ENCODE results near the gene GNG4.
"Not testable (repeated sequence)": the region's sequence is repeated elsewhere in the genome, so short reads cannot be mapped to it uniquely, and the experiment has no call there.

GNG4 gene

DNA sequence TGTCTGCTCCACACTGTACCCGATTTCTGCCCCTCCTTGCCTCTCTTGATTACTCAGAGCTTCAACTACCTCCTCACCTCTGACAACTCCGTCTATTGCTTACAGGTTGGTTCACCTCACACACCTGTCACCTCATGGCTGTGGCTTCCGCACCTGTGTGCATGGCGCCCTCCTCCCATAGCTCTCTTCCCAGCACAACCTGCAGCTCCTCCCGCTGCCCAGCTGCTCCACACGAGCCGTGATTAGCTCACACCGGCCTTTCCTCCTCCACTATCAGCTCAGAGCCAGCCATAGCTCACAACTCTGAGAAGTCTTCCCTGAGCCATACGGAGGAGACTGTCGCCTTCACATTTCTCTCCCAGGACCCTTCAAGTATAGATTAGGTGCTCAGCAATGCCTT is 67.5 kb downstream of the GNG4 start:
- in situ Hi-C loops (cut with HindIII; ENCODE audit: low pct_ligation_motif_present, low sequenced_read_pairs), result no loop called here

DNA sequence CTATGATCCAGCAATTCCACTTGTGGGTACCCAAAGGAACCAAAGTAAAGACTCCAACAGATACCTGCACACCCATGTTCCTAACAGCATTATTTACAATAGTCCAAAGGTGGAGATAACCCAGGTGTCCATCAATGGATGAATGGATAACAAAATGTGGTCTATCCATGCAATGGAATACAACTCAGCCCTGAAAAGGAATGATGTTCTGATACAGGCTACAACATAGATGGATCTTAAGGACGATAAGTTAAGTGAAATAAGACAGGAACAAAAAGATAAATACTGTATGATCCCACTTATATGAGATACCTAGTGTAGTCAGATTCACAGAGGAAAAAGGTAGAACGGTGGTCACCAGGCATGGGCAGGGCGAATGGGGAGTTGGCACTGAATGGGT is 69.7 kb downstream of the GNG4 start:
- in situ Hi-C loops (cut with HindIII; ENCODE audit: low pct_ligation_motif_present, low sequenced_read_pairs), result no loop called here
- Histone ChIP-seq H3K4me3 (ENCODE audit: low read depth, low read length) (no peak overlapping the region), H3K27ac (no peak overlapping the region), H3K27me3 (replicated peaks) (no peaks in the 10 kb centered on the region), H3K36me3 (replicated peaks) (no peaks in the 10 kb centered on the region)
- TF ChIP-seq, protein P1, sequence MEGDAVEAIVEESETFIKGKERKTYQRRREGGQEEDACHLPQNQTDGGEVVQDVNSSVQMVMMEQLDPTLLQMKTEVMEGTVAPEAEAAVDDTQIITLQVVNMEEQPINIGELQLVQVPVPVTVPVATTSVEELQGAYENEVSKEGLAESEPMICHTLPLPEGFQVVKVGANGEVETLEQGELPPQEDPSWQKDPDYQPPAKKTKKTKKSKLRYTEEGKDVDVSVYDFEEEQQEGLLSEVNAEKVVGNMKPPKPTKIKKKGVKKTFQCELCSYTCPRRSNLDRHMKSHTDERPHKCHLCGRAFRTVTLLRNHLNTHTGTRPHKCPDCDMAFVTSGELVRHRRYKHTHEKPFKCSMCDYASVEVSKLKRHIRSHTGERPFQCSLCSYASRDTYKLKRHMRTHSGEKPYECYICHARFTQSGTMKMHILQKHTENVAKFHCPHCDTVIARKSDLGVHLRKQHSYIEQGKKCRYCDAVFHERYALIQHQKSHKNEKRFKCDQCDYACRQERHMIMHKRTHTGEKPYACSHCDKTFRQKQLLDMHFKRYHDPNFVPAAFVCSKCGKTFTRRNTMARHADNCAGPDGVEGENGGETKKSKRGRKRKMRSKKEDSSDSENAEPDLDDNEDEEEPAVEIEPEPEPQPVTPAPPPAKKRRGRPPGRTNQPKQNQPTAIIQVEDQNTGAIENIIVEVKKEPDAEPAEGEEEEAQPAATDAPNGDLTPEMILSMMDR (IDR thresholded peaks at IDR 0.05; ENCODE audit: low read depth, low read length, missing control alignments), result no peak
- DNase-seq, result no peak

More for the DNA sequence above, 67.5 kb downstream of the GNG4 start:
- no peak for DNase-seq
- no peak overlapping the region for H3K27ac ChIP-seq
- TF ChIP-seq, protein P1 (IDR thresholded peaks at IDR 0.05; ENCODE audit: low read depth, low read length, missing control alignments), result no peak
- no peaks in the 10 kb centered on the region for H3K36me3 ChIP-seq (replicated peaks)
- H3K27me3 ChIP-seq (replicated peaks), result no peaks in the 10 kb centered on the region
- H3K4me3 ChIP-seq (ENCODE audit: low read depth, low read length), result no peak overlapping the region

DNA sequence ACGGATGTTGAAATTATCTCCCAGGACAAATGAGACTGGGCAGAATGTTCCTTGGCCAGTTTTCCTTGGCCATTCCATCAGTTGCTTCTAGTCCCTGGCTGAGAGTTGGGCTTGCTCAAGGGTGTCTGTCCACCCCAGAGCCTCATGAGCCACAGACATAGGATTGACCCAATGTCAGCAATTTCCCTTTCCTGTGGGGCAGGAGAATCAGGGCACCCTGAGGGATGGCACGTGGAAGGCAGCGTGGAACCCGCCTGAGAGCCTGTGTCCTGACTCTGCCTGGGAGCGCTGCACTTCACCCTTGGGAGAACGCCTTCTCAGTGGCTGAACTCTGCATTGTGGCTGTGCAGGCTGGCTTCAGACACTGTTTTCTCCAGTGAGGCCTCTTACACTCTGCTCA is 74.0 kb downstream of the GNG4 start:
- Histone ChIP-seq H3K4me3 (ENCODE audit: low read depth, low read length) (no peak overlapping the region), H3K36me3 (replicated peaks) (no peaks in the 10 kb centered on the region), H3K27me3 (replicated peaks) (no peaks in the 10 kb centered on the region), H3K27ac (no peak overlapping the region)
- in situ Hi-C loops (cut with HindIII; ENCODE audit: low pct_ligation_motif_present, low sequenced_read_pairs), result no loop called here
- TF ChIP-seq, protein P1 (IDR thresholded peaks at IDR 0.05; ENCODE audit: low read depth, low read length, missing control alignments), result no peak
- DNase-seq, result no peak

DNA sequence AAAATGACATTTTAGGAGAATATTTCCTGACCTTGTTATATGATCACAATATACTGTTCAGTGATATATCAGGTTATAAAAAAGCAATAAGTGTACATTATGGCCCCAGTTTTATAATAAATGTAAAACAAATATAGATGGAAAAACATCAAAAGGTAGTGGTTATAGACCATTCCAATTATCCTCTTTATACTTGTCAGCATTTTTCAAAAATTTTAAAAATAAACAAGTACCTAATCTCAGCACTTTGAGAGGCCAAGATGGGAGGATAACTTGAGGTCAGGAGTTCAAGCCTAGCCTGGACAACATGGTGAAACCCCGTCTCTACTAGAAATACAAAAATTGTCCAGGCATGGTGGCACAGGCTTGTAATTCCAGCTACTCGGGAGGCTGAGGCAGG is 75.7 kb downstream of the GNG4 start:
- TF ChIP-seq, protein P1 (IDR thresholded peaks at IDR 0.05; ENCODE audit: low read depth, low read length, missing control alignments), result no peak
- no peaks in the 10 kb centered on the region for H3K36me3 ChIP-seq (replicated peaks)
- in situ Hi-C loops (cut with HindIII; ENCODE audit: low pct_ligation_motif_present, low sequenced_read_pairs), result no loop called here
- no peak overlapping the region for H3K4me3 ChIP-seq (ENCODE audit: low read depth, low read length)
- DNase-seq, result no peak
- H3K27me3 ChIP-seq (replicated peaks), result no peaks in the 10 kb centered on the region
- no peak overlapping the region for H3K27ac ChIP-seq

DNA sequence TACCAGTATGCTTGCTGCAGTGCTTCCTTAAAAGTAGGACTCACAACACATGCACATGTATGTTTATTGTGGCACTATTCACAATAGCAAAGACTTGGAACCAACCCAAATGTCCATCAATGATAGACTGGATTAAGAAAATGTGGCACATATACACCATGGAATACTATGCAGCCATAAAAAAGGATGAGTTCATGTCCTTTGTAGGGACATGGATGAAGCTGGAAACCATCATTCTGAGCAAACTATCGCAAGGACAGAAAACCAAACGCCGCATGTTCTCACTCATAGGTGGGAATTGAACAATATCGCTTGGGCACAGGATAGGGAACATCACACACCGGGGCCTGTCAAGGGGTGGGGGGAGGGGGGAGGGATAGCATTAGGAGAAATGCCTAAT is 76.6 kb downstream of the GNG4 start:
- in situ Hi-C loops (cut with HindIII; ENCODE audit: low pct_ligation_motif_present, low sequenced_read_pairs); H3K4me3 ChIP-seq (ENCODE audit: low read depth, low read length); H3K36me3 ChIP-seq (replicated peaks); H3K27me3 ChIP-seq (replicated peaks); H3K27ac ChIP-seq; DNase-seq: not testable (repeated sequence)

DNA sequence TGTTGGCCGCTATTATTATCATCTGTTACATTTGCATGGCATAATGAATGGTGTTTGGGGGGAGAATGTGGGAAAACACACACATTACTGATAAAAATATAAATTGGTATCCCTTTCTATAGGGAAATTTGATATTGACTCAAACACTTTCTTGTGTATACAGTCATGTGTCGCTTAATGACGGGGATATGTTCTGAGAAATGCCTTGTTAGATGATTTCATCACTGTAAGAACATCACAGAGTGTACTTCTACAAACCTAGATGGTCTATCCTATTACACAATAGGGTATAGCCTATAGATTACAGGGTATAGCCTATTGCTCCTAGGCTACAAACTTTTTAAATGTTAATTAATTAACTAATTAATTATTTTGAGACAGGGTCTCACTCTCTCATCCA is 78.1 kb downstream of the GNG4 start:
- no peak overlapping the region for H3K4me3 ChIP-seq (ENCODE audit: low read depth, low read length)
- DNase-seq, result no peak
- no peaks in the 10 kb centered on the region for H3K36me3 ChIP-seq (replicated peaks)
- no peak overlapping the region for H3K27ac ChIP-seq
- TF ChIP-seq, protein P1 (IDR thresholded peaks at IDR 0.05; ENCODE audit: low read depth, low read length, missing control alignments), result no peak
- no peaks in the 10 kb centered on the region for H3K27me3 ChIP-seq (replicated peaks)
- in situ Hi-C loops (cut with HindIII; ENCODE audit: low pct_ligation_motif_present, low sequenced_read_pairs), result no loop called here
